K562 (cell line): ENCODE measurements around the gene HSPA6. TPM values are rescaled to one million over a fixed set of nuclear protein-coding genes. Genes with fewer than 3 reads are reported as not detected.

Experiments
- CEBPG ChIP-seq, 3 experiments: fragments of 200-800 bp in 1 of 3; sonication (Bioruptor generic) in 1 of 3; sonication (generic) in 1 of 3; formaldehyde crosslinking in 1 of 3; IDR thresholded peaks in 2 of 3; conservative IDR thresholded peaks in 1 of 3; 2 replicates each; pipeline versions ENCODE4 v1.6.1 to v1.8.0; 2016 to 2022; ENCODE audit warnings: missing compliant biosample characterization in 2 of 3, missing genetic modification characterization in 2 of 3, mild to moderate bottlenecking in 1 of 3, missing genetic modification reagents in 1 of 3
- CHCHD3 ChIP-seq: fragments of 250-450 bp; sonication (Bioruptor Pico); IDR thresholded peaks from 2 replicates; pipeline ENCODE4 v2.1.2; 2022; ENCODE audit warnings: mild to moderate bottlenecking
- CREB1 ChIP-seq, 2 experiments: sonication (generic) in 1 of 2; formaldehyde crosslinking in 1 of 2; IDR thresholded peaks; 2 replicates each; pipeline versions ENCODE4 v1.6.1 to v1.8.0; 2012 to 2022; ENCODE audit warnings: inconsistent platforms in 1 of 2, mild to moderate bottlenecking in 1 of 2, missing genetic modification reagents in 1 of 2, moderate library complexity in 1 of 2
- CREB3L1 ChIP-seq: fragments of 450-650 bp; IDR thresholded peaks from 2 replicates; pipeline ENCODE4 v1.6.1; 2014; ENCODE audit warnings: low read depth, mild to moderate bottlenecking, moderate library complexity, borderline replicate concordance
- E2F6 ChIP-seq, 2 experiments: IDR thresholded peaks; 2 replicates each; pipeline ENCODE4 v1.6.1; 2011; ENCODE audit warnings: borderline replicate concordance in 1 of 2, control low read depth in 1 of 2, low read depth in 1 of 2, low read length in 1 of 2, mild to moderate bottlenecking in 1 of 2, mixed read lengths in 1 of 2, moderate library complexity in 1 of 2; ENCODE audit not compliant: insufficient read depth in 1 of 2, insufficient read length in 1 of 2, poor library complexity in 1 of 2, severe bottlenecking in 1 of 2; ENCODE audit errors: extremely low read depth in 1 of 2
- EP300 ChIP-seq: IDR thresholded peaks from 2 replicates; pipeline ENCODE4 v1.6.1; 2012; ENCODE audit warnings: low read length, improper control_type of control experiment
- ILK ChIP-seq: fragments of 450-650 bp; IDR thresholded peaks from 2 replicates; pipeline ENCODE4 v1.6.1; 2016; ENCODE audit warnings: missing genetic modification characterization, low read depth, mild to moderate bottlenecking, missing compliant biosample characterization, moderate library complexity, borderline replicate concordance
- MCM3 ChIP-seq: fragments of 450-650 bp; IDR thresholded peaks from 2 replicates; pipeline ENCODE4 v1.6.1; 2016
- NONO ChIP-seq, 2 experiments: fragments of 200-400 bp in 1 of 2; fragments of 450-650 bp in 1 of 2; formaldehyde crosslinking in 1 of 2; IDR thresholded peaks; 2 replicates each; pipeline ENCODE4 v1.6.1; 2017; ENCODE audit warnings: low read depth in 2 of 2, mild to moderate bottlenecking in 2 of 2, moderate library complexity in 2 of 2, low read length in 1 of 2
- PHB ChIP-seq: fragments of 250-450 bp; sonication (Bioruptor Pico); IDR thresholded peaks from 2 replicates; pipeline ENCODE4 v1.5.0; 2021
- SAP30 ChIP-seq: fragments of 200-600 bp; sonication (generic); IDR thresholded peaks from 2 replicates; pipeline ENCODE4 v1.6.1; 2012; ENCODE audit warnings: borderline replicate concordance, low read depth, mild to moderate bottlenecking, moderate library complexity, low read length, control low read depth, inconsistent platforms; ENCODE audit not compliant: insufficient read depth, poor library complexity, severe bottlenecking
- ZBTB17 ChIP-seq: fragments of 450-650 bp; formaldehyde crosslinking; IDR thresholded peaks from 2 replicates; pipeline ENCODE4 v1.4.0; 2020; ENCODE audit warnings: mild to moderate bottlenecking
- ZNF57 ChIP-seq: fragments of 450-650 bp; formaldehyde crosslinking; IDR thresholded peaks from 2 replicates; pipeline ENCODE4 v1.4.0; 2020; ENCODE audit warnings: mild to moderate bottlenecking, moderate library complexity
- ZNF584 ChIP-seq: fragments of 200-800 bp; sonication (Bioruptor generic); IDR thresholded peaks from 2 replicates; pipeline ENCODE4 v1.6.1; 2016; ENCODE audit warnings: low read depth, mild to moderate bottlenecking, missing genetic modification characterization, missing compliant biosample characterization
- polyA plus RNA-seq, 8 experiments: library from polyadenylated mRNA; depleted of rRNA in 4 of 8; stranded (reverse) in 5 of 8; unstranded in 3 of 8; fragments of >200 nt; fragmentation: Nextera tagmentation in 2 of 8; fragmentation: Illumina TruSeq in 1 of 8; extraction: Ambion mirVana in 2 of 8; extraction: Trizol in 1 of 8; gene quantifications; 2 replicates each; pipeline versions ENCODE4 v1.2.1 to v1.2.3, GENCODE V29; 2011 to 2014; ENCODE audit warnings: inconsistent platforms in 1 of 8, missing spikeins in 1 of 8
- total RNA-seq, 7 experiments: library from RNA; depleted of rRNA in 6 of 7; stranded (reverse); fragments of >200 nt in 6 of 7; fragmentation: Illumina TruSeq in 2 of 7; extraction: Trizol in 2 of 7; gene quantifications; 2 replicates each; pipeline versions ENCODE4 v1.2.1 to v1.2.3, GENCODE V29; 2011 to 2021; ENCODE audit warnings: low replicate concordance in 1 of 7

HSPA6 gene
- total and polyA plus RNA-seq, 9 of the 15 experiments (the other 6 are each of a cell fraction or from before 2014, with no cell fraction given): 0.15 to 10.0 (median 2.4) TPM

- peak; percentile 66; the same call in 1 of the 2 replicates for TF ChIP-seq CEBPG (CRISPR knock-in tag; IDR thresholded peaks at IDR 0.05)
- peak; percentile 7 to 69; a peak in 2 of 4 replicates for TF ChIP-seq CEBPG (tag; conservative IDR thresholded peaks at IDR 0.05 in 1 of 2, IDR thresholded peaks at IDR 0.05 in 1 of 2)
- TF ChIP-seq EP300: peak; percentile 45; the same call in 1 of the 2 replicates
- no peak for TF ChIP-seq ZNF57 (CRISPR knock-in tag)
- no peak for TF ChIP-seq ZBTB17
- no peak for TF ChIP-seq CHCHD3 (CRISPR knock-in tag)
- no peak for TF ChIP-seq ILK (tag)
- no peak for TF ChIP-seq CREB1 (IDR thresholded peaks at IDR 0.05)
- TF ChIP-seq CREB1 (CRISPR knock-in tag; IDR thresholded peaks at IDR 0.05): no peak
- no peak for TF ChIP-seq E2F6 (IDR thresholded peaks at IDR 0.05; ENCODE audit: borderline replicate concordance in 1 of 2, extremely low read depth in 1 of 2, insufficient read depth in 1 of 2, insufficient read length in 1 of 2, low read depth in 1 of 2, low read length in 1 of 2, poor library complexity in 1 of 2, severe bottlenecking in 1 of 2)
- no peak for TF ChIP-seq PHB (CRISPR knock-in tag)
- no peak for TF ChIP-seq SAP30
- no peak for TF ChIP-seq ZNF584
- no peak for TF ChIP-seq CREB3L1
- no peak for TF ChIP-seq MCM3
- TF ChIP-seq NONO (IDR thresholded peaks at IDR 0.05; ENCODE audit: low read depth in 2 of 2, low read length in 1 of 2): no peak
These were observed 30.1 kb upstream of the HSPA6 start (continued) for GRCh38 chr1:161494091-161494735.
